Ectodermal cell (in vitro differentiated cells): Measurements from ENCODE around the gene PPP1R36.

Experiments used
- H3K27ac ChIP-seq: 2 replicates; pipeline ENCODE4 v1.7.0; 2013; ENCODE audit warnings: mild to moderate bottlenecking, low read depth, low read length; ENCODE audit not compliant: insufficient read depth, poor library complexity, severe bottlenecking
- H3K27me3 ChIP-seq: 2 replicates; pipeline ENCODE4 v1.7.0; 2013; ENCODE audit warnings: mild to moderate bottlenecking, low read length; ENCODE audit not compliant: insufficient read depth, control insufficient read depth, poor library complexity, severe bottlenecking
- H3K36me3 ChIP-seq: one replicate; pipeline ENCODE4 v1.7.0; 2013; ENCODE audit warnings: low read length; ENCODE audit not compliant: control insufficient read depth, insufficient read depth
- H3K4me1 ChIP-seq: one replicate; pipeline ENCODE4 v1.7.0; 2013; ENCODE audit warnings: low read length; ENCODE audit not compliant: control insufficient read depth, insufficient read depth
- H3K4me3 ChIP-seq: 2 replicates; pipeline ENCODE4 v1.7.0; 2013; ENCODE audit warnings: low read depth, low read length, control low read depth; ENCODE audit not compliant: insufficient read depth
- H3K9me3 ChIP-seq: 2 replicates; pipeline ENCODE4 v1.7.0; 2013; ENCODE audit warnings: mild to moderate bottlenecking, low read length, moderate library complexity; ENCODE audit not compliant: control insufficient read depth
- WGBS, 2 experiments: methylation state at CpG; one replicate each; pipeline ENCODE4 v1.1.7; 2013; ENCODE audit warnings: missing lambda C conversion rate in 2 of 2; 5-methylcytosine and 5-hydroxymethylcytosine counted together

The PPP1R36 gene

GRCh38 chr14:64520699-64521098, 29.1 kb upstream of the PPP1R36 start:
- no peak overlapping the region for H3K27ac ChIP-seq
- WGBS, 2 experiments, result 94 to 95% methylated on average over 4 of the region's 4 CpGs
- H3K4me1 ChIP-seq, result no peaks in the 10 kb centered on the region
- H3K27me3 ChIP-seq, result no peaks in the 10 kb centered on the region
- H3K4me3 ChIP-seq, result no peak overlapping the region
- H3K9me3 ChIP-seq, result no peaks in the 10 kb centered on the region
- peaks cover 10% of the 10 kb centered on the region for H3K36me3 ChIP-seq

GRCh38 chr14:64522591-64523355, 27.0 kb upstream of the PPP1R36 start:
- 94 to 95% methylated on average over 8 to 9 of the region's 9 CpGs for WGBS, 2 experiments
- Histone ChIP-seq H3K9me3 (no peaks in the 10 kb centered on the region), H3K4me3 (no peak overlapping the region), H3K27me3 (no peaks in the 10 kb centered on the region), H3K36me3 (peaks cover 10% of the 10 kb centered on the region), H3K27ac (no peak overlapping the region), H3K4me1 (no peaks in the 10 kb centered on the region)

GRCh38 chr14:64525354-64525753, 24.4 kb upstream of the PPP1R36 start:
- WGBS, 2 experiments, result 100% methylated on average over 1 of the region's 2 CpGs; no CpG with 5 or more reads in 1 of the 2 experiments
- no peaks in the 10 kb centered on the region for H3K9me3 ChIP-seq
- no peaks in the 10 kb centered on the region for H3K27me3 ChIP-seq
- no peak overlapping the region for H3K27ac ChIP-seq
- H3K4me1 ChIP-seq, result no peaks in the 10 kb centered on the region
- peaks cover 10% of the 10 kb centered on the region for H3K36me3 ChIP-seq
- H3K4me3 ChIP-seq, result no peak overlapping the region

- no peaks in the 10 kb centered on the region for H3K36me3 ChIP-seq
- H3K27me3 ChIP-seq, result no peaks in the 10 kb centered on the region
- 100% methylated on average over 2 of the region's 2 CpGs for WGBS, 2 experiments
- H3K9me3 ChIP-seq, result no peaks in the 10 kb centered on the region
- no peak overlapping the region for H3K27ac ChIP-seq
- H3K4me3 ChIP-seq, result no peak overlapping the region
- H3K4me1 ChIP-seq, result peaks cover 4% of the 10 kb centered on the region
Observed at GRCh38 chr14:64531567-64531966, 18.2 kb upstream of the PPP1R36 start.

GRCh38 chr14:64536488-64537245, 13.1 kb upstream of the PPP1R36 start:
- H3K9me3 ChIP-seq, result no peaks in the 10 kb centered on the region
- 87 to 89% methylated on average over 4 of the region's 4 CpGs for WGBS, 2 experiments
- H3K4me3 ChIP-seq, result no peak overlapping the region
- peaks cover 12% of the 10 kb centered on the region for H3K27me3 ChIP-seq
- peaks cover 5% of the 10 kb centered on the region for H3K4me1 ChIP-seq
- H3K36me3 ChIP-seq, result no peaks in the 10 kb centered on the region
- H3K27ac ChIP-seq, result no peak overlapping the region

GRCh38 chr14:64540208-64541202, 9.3 kb upstream of the PPP1R36 start, which contains the start of gene HSPA2:
Gene HSPA2, plus strand, starts transcription at chr14:64540741. Its CDS starts 109 bp downstream, at chr14:64540850.
- H3K36me3 ChIP-seq, result no peaks in the 10 kb centered on the region
- H3K27ac ChIP-seq, result peak within 1 kb of the TSS; percentile 84

GRCh38 chr14:64541261-64541971, 8.3 kb upstream of the PPP1R36 start:
- Histone ChIP-seq H3K36me3 (no peaks in the 10 kb centered on the region), H3K9me3 (no peaks in the 10 kb centered on the region), H3K27me3 (peaks cover 44% of the 10 kb centered on the region), H3K4me1 (peaks cover 2% of the 10 kb centered on the region), H3K4me3 (no peak overlapping the region), H3K27ac (no peak overlapping the region)
- 49 to 53% methylated on average over 73 of the region's 73 CpGs for WGBS, 2 experiments

More at GRCh38 chr14:64540208-64541202, 9.3 kb upstream of the PPP1R36 start, which contains the start of gene HSPA2:
- H3K27me3 ChIP-seq, result peaks cover 44% of the 10 kb centered on the region
- 20 to 21% methylated on average over 79 of the region's 79 CpGs for WGBS, 2 experiments
- peak within 1 kb of the TSS; percentile 47 for H3K4me3 ChIP-seq
- no peaks in the 10 kb centered on the region for H3K9me3 ChIP-seq
- peaks cover 5% of the 10 kb centered on the region for H3K4me1 ChIP-seq

- 21 to 25% methylated on average over 61 of the region's 61 CpGs for WGBS, 2 experiments
- Histone ChIP-seq H3K27ac (no peak overlapping the region), H3K4me1 (no peaks in the 10 kb centered on the region), H3K9me3 (no peaks in the 10 kb centered on the region), H3K36me3 (no peaks in the 10 kb centered on the region), H3K4me3 (peak overlapping the region; percentile 11), H3K27me3 (peaks cover 44% of the 10 kb centered on the region)
Observed at GRCh38 chr14:64541972-64542835, 7.6 kb upstream of the PPP1R36 start.

GRCh38 chr14:64542836-64543201, 6.9 kb upstream of the PPP1R36 start:
- H3K9me3 ChIP-seq, result no peaks in the 10 kb centered on the region
- H3K4me1 ChIP-seq, result no peaks in the 10 kb centered on the region
- peak overlapping the region; percentile 11 for H3K4me3 ChIP-seq
- H3K27ac ChIP-seq, result no peak overlapping the region
- 37 to 52% methylated on average over 3 to 4 of the region's 4 CpGs for WGBS, 2 experiments
- peaks cover 44% of the 10 kb centered on the region for H3K27me3 ChIP-seq
- H3K36me3 ChIP-seq, result no peaks in the 10 kb centered on the region
